Thoracic aorta (tissue), 2 donors: ENCODE results near the gene RP9. TPM values are rescaled to one million over a fixed set of nuclear protein-coding genes. Genes with fewer than 3 reads are reported as not detected.

Experiments used
- ATAC-seq: fragments of 150-250 bp; one replicate; pipeline ENCODE4 v1.8.0; 2017; ENCODE audit warnings: low read depth; ENCODE audit not compliant: insufficient number of reproducible peaks, low FRiP score
- DNase-seq: peaks from one replicate; pipeline ENCODE4 v3.0.0-alpha.2; 2020; ENCODE audit warnings: low spot score
- H3K27ac ChIP-seq, 2 donors: fragments of 200-600 bp; sonication (generic); 1 replicate in 1 of 2; 2 replicates in 1 of 2; pipeline ENCODE4 v1.5.1; 2016; ENCODE audit warnings: mild to moderate bottlenecking in 2 of 2, moderate library complexity in 2 of 2
- H3K27me3 ChIP-seq: fragments of 200-600 bp; sonication (generic); replicated peaks from 2 replicates; pipeline ENCODE4 v1.6.0; 2016; ENCODE audit warnings: mild to moderate bottlenecking; ENCODE audit not compliant: insufficient read depth
- H3K36me3 ChIP-seq: fragments of 200-600 bp; sonication (generic); one replicate; pipeline ENCODE4 v1.5.1; 2016
- H3K4me1 ChIP-seq, 2 donors: fragments of 200-600 bp; sonication (generic); 1 replicate in 1 of 2; 2 replicates in 1 of 2; pipeline versions ENCODE4 v1.5.1 to v1.6.0; 2016; ENCODE audit warnings: low read depth in 2 of 2, mild to moderate bottlenecking in 1 of 2; ENCODE audit not compliant: control insufficient read depth in 1 of 2
- H3K4me3 ChIP-seq: fragments of 200-600 bp; sonication (generic); 2 replicates; pipeline ENCODE4 v1.5.1; 2016; ENCODE audit warnings: mild to moderate bottlenecking
- H3K9me3 ChIP-seq: fragments of 200-600 bp; sonication (generic); 2 replicates; pipeline ENCODE4 v1.5.1; 2016
- total RNA-seq, 2 donors: library from RNA; depleted of rRNA; stranded (reverse); fragments of >200 nt; gene quantifications; one replicate each; pipeline versions ENCODE4 v1.1.0 to v1.2.3, GENCODE V29; 2016
- TF ChIP-seq, protein P1 (sequence below): fragments of 200-600 bp; sonication (generic); IDR thresholded peaks from one replicate; pipeline ENCODE4 v1.5.1; 2019; ENCODE audit warnings: antibody characterized with exemption

Gene RP9
- total RNA-seq, 2 donors from 2014 or later: 7.6 to 17.0 TPM

DNA sequence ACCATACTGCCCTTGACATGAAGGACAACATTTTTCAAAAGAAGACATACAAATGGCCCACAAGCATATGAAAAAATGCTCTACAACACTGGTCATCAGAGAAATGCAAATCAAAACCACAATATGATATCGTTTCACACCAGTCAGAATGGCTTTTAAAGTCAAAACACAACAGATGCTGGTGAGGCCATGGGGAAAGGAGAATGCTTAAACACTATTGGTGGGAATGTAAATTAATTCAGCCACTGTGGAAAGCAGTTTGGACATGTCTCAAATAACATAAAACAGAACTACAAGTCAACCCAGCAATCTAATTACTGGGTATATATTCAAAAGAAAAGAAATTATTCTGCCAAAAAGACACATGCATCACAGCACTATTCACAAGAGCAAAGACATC is 42.4 kb downstream of the RP9 start:
- peaks cover 6% of the 10 kb centered on the region for H3K9me3 ChIP-seq
- peaks cover 3 to 7% of the 10 kb centered on the region in 2 donors for H3K4me1 ChIP-seq
- TF ChIP-seq, protein P1, sequence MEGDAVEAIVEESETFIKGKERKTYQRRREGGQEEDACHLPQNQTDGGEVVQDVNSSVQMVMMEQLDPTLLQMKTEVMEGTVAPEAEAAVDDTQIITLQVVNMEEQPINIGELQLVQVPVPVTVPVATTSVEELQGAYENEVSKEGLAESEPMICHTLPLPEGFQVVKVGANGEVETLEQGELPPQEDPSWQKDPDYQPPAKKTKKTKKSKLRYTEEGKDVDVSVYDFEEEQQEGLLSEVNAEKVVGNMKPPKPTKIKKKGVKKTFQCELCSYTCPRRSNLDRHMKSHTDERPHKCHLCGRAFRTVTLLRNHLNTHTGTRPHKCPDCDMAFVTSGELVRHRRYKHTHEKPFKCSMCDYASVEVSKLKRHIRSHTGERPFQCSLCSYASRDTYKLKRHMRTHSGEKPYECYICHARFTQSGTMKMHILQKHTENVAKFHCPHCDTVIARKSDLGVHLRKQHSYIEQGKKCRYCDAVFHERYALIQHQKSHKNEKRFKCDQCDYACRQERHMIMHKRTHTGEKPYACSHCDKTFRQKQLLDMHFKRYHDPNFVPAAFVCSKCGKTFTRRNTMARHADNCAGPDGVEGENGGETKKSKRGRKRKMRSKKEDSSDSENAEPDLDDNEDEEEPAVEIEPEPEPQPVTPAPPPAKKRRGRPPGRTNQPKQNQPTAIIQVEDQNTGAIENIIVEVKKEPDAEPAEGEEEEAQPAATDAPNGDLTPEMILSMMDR: no peak
- ATAC-seq (no peak), DNase-seq (no peak)
- H3K4me3 ChIP-seq: no peak overlapping the region
- H3K36me3 ChIP-seq: no peaks in the 10 kb centered on the region
- H3K27me3 ChIP-seq: no peaks in the 10 kb centered on the region
- no peak overlapping the region for H3K27ac ChIP-seq

DNA sequence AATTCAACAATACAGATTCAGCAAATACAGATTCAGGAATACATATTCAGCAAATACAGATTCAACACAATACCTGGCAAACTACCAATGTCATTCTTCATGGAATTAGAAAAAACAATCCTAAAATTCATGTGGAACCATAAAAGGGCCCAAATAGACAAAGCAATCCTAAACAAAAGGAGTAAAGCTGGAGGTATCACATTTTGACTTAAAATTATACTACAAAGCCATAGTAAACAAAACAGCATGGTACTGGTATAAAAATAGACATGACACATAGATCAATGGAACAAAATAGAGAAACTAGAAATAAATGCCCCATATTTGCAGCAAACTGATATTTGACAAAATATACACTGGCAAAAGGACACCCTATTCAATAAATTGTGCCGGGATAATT is 43.2 kb downstream of the RP9 start:
- H3K4me3 ChIP-seq: no peak overlapping the region
- DNase-seq (no peak), ATAC-seq (no peak)
- H3K27me3 ChIP-seq: no peaks in the 10 kb centered on the region
- TF ChIP-seq, protein P1: no peak
- H3K9me3 ChIP-seq: peaks cover 6% of the 10 kb centered on the region
- H3K27ac ChIP-seq: no peak overlapping the region
- H3K36me3 ChIP-seq: no peaks in the 10 kb centered on the region
- peaks cover 9 to 15% of the 10 kb centered on the region in 2 donors for H3K4me1 ChIP-seq

DNA sequence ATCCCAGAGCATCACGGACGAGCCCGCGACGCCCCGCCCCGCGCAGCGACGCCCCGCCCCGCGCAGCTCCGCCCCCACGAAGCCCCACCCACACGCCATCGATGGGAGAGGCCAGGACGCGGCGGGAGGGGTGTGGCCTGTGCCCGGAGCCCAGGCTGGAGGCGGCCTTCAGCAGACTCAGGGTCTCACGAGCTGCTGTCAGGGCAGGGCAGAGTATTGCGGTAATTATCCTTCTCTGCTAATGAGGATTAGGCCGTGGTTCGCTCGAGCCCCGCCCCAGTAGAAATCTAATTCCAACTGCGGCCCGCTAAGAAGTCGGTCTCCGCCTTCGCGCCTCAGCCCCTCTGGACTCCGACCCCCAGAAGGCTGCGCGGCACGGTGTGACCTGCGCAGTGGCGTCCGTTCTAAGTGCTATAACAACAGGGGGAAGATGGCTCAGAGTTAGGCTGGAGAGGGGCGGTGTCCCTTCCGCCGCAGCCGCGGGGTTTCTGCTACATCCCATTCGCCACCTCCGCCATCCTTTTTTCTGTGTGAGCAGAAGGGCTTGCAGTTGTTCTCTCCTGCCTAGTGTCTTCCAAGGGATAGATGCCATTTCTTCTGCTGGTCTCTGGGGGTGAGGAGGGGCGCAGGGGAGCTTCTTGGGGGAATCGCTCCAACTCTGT is 46.3 kb downstream of the RP9 start:
- no peaks in the 10 kb centered on the region for H3K27me3 ChIP-seq
- DNase-seq: peak; percentile 69

DNA sequence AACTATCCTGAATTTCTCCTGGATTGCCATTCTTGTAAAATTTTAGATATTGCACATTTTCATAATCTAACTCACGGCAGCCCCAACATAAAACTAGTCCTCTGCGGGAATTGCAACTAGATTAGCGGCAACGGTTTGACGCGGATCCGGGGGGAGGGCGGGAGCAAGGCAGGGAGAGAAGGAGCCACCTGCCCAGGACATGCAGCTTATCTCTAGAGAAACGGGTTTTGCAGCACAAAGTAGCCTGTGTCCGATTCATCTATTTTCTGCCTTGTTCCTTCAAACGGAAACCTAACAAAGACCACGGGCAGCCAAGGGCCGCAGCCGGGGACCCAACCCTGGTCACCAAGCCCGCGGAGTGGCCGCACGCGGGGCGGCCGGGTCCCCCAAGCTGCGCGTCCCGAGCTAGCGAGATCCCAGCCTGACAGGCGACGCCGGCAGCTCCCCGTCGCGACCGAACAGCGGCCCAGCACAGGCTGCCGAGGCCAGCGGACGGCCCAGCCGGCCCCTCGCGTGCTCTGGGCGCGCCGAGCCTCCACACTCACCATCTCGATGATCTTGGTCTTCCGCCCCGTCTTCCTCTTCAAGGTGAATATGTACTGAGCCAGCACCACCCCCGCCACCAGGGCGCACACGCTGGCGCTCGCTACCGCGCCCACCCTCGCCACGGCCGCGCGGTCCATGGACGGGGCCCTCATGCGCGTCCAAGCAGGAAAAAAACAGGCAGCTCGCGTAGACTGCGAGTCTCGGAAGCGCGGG is 47.0 kb downstream of the RP9 start, which contains the start of gene NT5C3A:
TSS of gene NT5C3A (minus strand) at position 754 of the 759 bp plus-strand sequence. CDS start at position 683, 71 bp downstream.
- DNase-seq (no peak), ATAC-seq (peak; percentile 35)
- Histone ChIP-seq H3K27me3 (no peaks in the 10 kb centered on the region), H3K9me3 (peaks cover 6% of the 10 kb centered on the region), H3K27ac (peak within 1 kb of the TSS; percentile 78 to 85), H3K36me3 (no peaks in the 10 kb centered on the region), H3K4me3 (peak within 1 kb of the TSS; percentile 72), H3K4me1 (peaks cover 10 to 22% of the 10 kb centered on the region in 2 donors)
- TF ChIP-seq, protein P1: no peak

More for the DNA sequence above, 46.3 kb downstream of the RP9 start:
- Histone ChIP-seq H3K27ac (peak overlapping the region; percentile 78 to 85), H3K4me1 (peaks cover 10 to 22% of the 10 kb centered on the region in 2 donors), H3K4me3 (peak overlapping the region; percentile 72), H3K36me3 (no peaks in the 10 kb centered on the region), H3K9me3 (peaks cover 6% of the 10 kb centered on the region)
- TF ChIP-seq, protein P1: no peak
- peak; percentile 99 for ATAC-seq

DNA sequence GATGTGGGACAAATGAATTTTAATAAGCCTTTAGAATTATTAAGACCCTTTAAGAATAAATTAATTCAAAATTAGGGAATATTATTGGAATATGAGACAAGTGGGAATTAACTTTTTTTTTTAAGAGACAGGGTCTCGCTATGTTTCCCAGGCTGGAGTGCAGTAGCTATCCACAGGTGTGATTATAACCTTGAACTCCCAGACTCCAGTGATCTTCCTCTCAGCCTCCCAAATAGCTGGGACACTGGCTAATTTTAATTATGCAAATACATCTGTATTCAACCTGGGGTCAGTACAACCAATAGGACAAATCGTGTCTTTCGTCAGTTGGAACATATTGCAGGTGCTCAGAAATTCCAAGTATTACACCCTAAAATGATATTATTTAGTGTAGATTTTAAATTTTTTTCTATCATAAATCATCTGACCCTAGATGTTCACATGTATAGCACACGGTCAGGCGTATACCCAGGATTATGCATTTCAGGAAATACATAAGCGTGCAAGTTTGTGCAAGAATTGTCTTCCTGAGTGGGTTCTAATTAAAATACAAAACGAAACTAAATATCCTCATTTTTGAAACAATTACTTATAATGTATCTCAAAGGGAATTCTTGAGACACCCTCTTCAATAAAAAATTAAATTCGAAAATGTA is 47.8 kb downstream of the RP9 start:
- peak overlapping the region; percentile 72 for H3K4me3 ChIP-seq
- no peaks in the 10 kb centered on the region for H3K36me3 ChIP-seq
- H3K27ac ChIP-seq: peak overlapping the region in 1 of 2 donors; percentile 78
- no peak for DNase-seq
- peaks cover 10 to 22% of the 10 kb centered on the region in 2 donors for H3K4me1 ChIP-seq
- TF ChIP-seq, protein P1: no peak
- ATAC-seq: no peak
- peaks cover 6% of the 10 kb centered on the region for H3K9me3 ChIP-seq
- H3K27me3 ChIP-seq: no peaks in the 10 kb centered on the region
